ENCODE measurements around the gene TMEM219. TPM values are rescaled to one million over a fixed set of nuclear protein-coding genes. Genes with fewer than 3 reads are reported as not detected.
A peak's percentile ranks its signal among the peaks of the same experiment; 100 is the strongest.

Gene TMEM219
- total and polyA plus RNA-seq, 2 experiments from 2014 or later = 106 to 189 TPM

DNA sequence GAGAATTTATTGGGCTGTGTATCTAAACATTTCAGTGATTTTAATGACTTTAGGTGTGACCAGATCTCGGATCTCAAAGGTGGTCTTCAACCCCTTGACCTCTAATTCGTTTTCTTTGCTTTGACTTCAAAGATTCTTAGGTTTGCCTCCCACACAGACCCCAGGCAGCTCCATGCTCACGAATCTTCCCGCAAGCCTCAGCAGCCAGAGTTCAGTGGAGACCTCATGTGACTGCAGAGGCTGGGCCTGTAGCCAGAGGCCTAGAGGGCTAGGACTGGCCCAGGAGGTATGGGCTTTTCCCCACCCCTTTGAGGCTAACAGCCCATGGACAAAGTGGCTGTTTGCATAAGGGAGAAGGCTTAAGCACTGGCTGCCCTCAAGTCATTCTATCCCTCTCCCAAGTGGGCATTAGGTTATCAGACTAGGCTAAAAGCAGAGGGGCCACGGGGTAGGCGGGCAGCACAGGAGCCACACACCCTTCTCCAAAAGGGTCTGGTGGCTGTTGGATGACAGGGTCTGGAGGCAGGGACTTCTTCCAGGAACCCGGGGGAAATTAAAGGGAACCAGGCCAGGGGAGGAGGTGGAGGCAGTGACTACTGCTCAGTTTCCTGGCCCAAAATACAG lies 30.6 kb downstream of the TMEM219 start:
- Histone ChIP-seq H3K36me3 (replicated peaks; ENCODE audit: insufficient read depth, low read depth) (no peaks in the 10 kb centered on the region), H3K27me3 (no peaks in the 10 kb centered on the region)

DNA sequence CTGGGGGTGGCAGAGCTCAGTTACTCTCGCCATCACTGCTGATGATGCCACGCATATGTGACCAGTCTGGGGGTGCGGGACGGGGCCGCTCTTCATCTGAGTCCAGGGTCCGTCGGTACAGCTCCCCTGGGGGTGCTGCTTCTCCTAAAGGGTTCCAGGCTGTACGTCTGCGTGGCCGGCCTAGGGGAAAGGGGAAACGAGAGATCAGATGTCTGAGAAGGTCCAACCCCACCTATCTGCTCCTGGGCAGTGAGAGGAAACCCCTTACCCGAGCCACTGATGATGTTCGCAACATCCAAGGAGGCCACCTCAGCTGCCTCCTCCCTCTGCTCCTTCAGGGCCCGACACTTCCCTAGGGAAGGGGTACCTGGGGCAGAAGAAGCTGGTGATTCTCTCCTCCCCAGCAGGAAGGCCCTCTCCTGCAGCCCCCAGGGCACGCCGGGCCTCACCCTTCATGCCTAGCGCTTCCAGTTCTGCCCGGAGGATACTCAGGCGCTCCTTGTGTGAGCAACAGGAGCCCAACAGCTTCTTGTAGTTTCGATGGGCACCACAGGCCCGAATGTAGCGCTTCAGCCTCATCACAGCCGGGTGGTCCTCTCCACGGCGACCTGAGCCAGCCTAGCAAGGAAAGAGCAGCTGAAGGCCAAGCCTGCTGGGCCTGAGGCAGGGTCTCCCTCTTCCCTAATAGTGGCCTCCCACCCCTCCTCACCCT lies 31.5 kb downstream of the TMEM219 start:
- TF ChIP-seq, protein P1, sequence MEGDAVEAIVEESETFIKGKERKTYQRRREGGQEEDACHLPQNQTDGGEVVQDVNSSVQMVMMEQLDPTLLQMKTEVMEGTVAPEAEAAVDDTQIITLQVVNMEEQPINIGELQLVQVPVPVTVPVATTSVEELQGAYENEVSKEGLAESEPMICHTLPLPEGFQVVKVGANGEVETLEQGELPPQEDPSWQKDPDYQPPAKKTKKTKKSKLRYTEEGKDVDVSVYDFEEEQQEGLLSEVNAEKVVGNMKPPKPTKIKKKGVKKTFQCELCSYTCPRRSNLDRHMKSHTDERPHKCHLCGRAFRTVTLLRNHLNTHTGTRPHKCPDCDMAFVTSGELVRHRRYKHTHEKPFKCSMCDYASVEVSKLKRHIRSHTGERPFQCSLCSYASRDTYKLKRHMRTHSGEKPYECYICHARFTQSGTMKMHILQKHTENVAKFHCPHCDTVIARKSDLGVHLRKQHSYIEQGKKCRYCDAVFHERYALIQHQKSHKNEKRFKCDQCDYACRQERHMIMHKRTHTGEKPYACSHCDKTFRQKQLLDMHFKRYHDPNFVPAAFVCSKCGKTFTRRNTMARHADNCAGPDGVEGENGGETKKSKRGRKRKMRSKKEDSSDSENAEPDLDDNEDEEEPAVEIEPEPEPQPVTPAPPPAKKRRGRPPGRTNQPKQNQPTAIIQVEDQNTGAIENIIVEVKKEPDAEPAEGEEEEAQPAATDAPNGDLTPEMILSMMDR (IDR thresholded peaks at IDR 0.05; ENCODE audit: poor library complexity) = no peak
- TF ChIP-seq EZH2 (IDR thresholded peaks at IDR 0.05; ENCODE audit: borderline replicate concordance) (no peak), EZH2phosphoT487 (IDR thresholded peaks at IDR 0.05; ENCODE audit: low read depth, severe bottlenecking, unreplicated experiment) (no peak)
- Histone ChIP-seq H3K9me3 (ENCODE audit: low read depth) (no peaks in the 10 kb centered on the region), H4K20me1 (ENCODE audit: insufficient read depth, poor library complexity, severe bottlenecking) (no peaks in the 10 kb centered on the region), H3K27me3 (no peaks in the 10 kb centered on the region), H3K4me2 (no peak overlapping the region), H3K27ac (no peak overlapping the region), H3K36me3 (replicated peaks; ENCODE audit: insufficient read depth, low read depth) (no peaks in the 10 kb centered on the region), H3K9me2 (replicated peaks; ENCODE audit: insufficient read depth) (no peaks in the 10 kb centered on the region), H3K79me2 (peaks cover 10% of the 10 kb centered on the region), H2AFZ (no peak overlapping the region), H3K4me3 (no peak overlapping the region), H3K4me1 (ENCODE audit: insufficient read depth) (peaks cover 15% of the 10 kb centered on the region)
- 97% methylated on average over 25 of the region's 25 CpGs for WGBS (ENCODE audit: low lambda C conversion rate, missing lambda C conversion rate)
- DNase-seq (ENCODE audit: low spot score) = no peak

More for the DNA sequence above, 30.6 kb downstream of the TMEM219 start:
- Histone ChIP-seq H3K9me2 (replicated peaks; ENCODE audit: insufficient read depth) (no peaks in the 10 kb centered on the region), H4K20me1 (ENCODE audit: insufficient read depth, poor library complexity, severe bottlenecking) (no peaks in the 10 kb centered on the region), H2AFZ (no peak overlapping the region), H3K9me3 (ENCODE audit: low read depth) (no peaks in the 10 kb centered on the region), H3K4me3 (no peak overlapping the region), H3K79me2 (peaks cover 9% of the 10 kb centered on the region), H3K4me2 (no peak overlapping the region), H3K4me1 (ENCODE audit: insufficient read depth) (peaks cover 15% of the 10 kb centered on the region), H3K27ac (no peak overlapping the region)
- WGBS (ENCODE audit: low lambda C conversion rate, missing lambda C conversion rate) = 83% methylated on average over 7 of the region's 7 CpGs
- no peak for DNase-seq (ENCODE audit: low spot score)
- no peak for TF ChIP-seq EZH2phosphoT487 (IDR thresholded peaks at IDR 0.05; ENCODE audit: low read depth, severe bottlenecking, unreplicated experiment)
- TF ChIP-seq, protein P1 (IDR thresholded peaks at IDR 0.05; ENCODE audit: poor library complexity) = no peak
- no peak for TF ChIP-seq EZH2 (IDR thresholded peaks at IDR 0.05; ENCODE audit: borderline replicate concordance)

- Histone ChIP-seq H3K4me2 (peak overlapping the region; percentile 86), H3K27me3 (no peaks in the 10 kb centered on the region), H3K9me3 (ENCODE audit: low read depth) (no peaks in the 10 kb centered on the region), H3K9me2 (replicated peaks; ENCODE audit: insufficient read depth) (no peaks in the 10 kb centered on the region), H3K79me2 (peaks cover 10% of the 10 kb centered on the region), H3K27ac (peak overlapping the region; percentile 94), H3K4me3 (no peak overlapping the region), H3K36me3 (replicated peaks; ENCODE audit: insufficient read depth, low read depth) (no peaks in the 10 kb centered on the region), H4K20me1 (ENCODE audit: insufficient read depth, poor library complexity, severe bottlenecking) (no peaks in the 10 kb centered on the region), H2AFZ (no peak overlapping the region), H3K4me1 (ENCODE audit: insufficient read depth) (peaks cover 15% of the 10 kb centered on the region)
- no peak for DNase-seq (ENCODE audit: low spot score)
- TF ChIP-seq EZH2phosphoT487 (IDR thresholded peaks at IDR 0.05; ENCODE audit: low read depth, severe bottlenecking, unreplicated experiment) (no peak), EZH2 (IDR thresholded peaks at IDR 0.05; ENCODE audit: borderline replicate concordance) (no peak)
- TF ChIP-seq, protein P1 (IDR thresholded peaks at IDR 0.05; ENCODE audit: poor library complexity) = no peak
- 94% methylated on average over 9 of the region's 9 CpGs for WGBS (ENCODE audit: low lambda C conversion rate, missing lambda C conversion rate)
These were observed 32.2 kb downstream of the TMEM219 start for GRCh38 chr16:29993903-29994599.
